CD4-positive, alpha-beta memory T cell (primary cell): ENCODE results near the gene SLC10A7. TPM values are rescaled to one million over a fixed set of nuclear protein-coding genes. Genes with fewer than 3 reads are reported as not detected.

Experiments used
- CTCF ChIA-PET: fragments of 350-600 bp; sonication (Branson Sonifier 250); formaldehyde crosslinking; loops from one replicate; lab custom pipeline; 2021; ENCODE audit warnings: inconsistent platforms; ENCODE audit not compliant: partially characterized antibody; lab: Charles Lee
- POLR2A ChIA-PET: fragments of 350-600 bp; sonication (Branson Sonifier 250); formaldehyde crosslinking; loops from one replicate; lab custom pipeline; 2021; ENCODE audit not compliant: partially characterized antibody; lab: Charles Lee
- DNase-seq, 5 donors: peaks; one replicate each; pipeline versions ENCODE4 v3.0.0 to v3.0.0-alpha.2; 2020 to 2022; ENCODE audit warnings: mixed read lengths in 1 of 5
- H3K27ac ChIP-seq: one replicate; pipeline ENCODE4 v1.7.0; 2013; ENCODE audit warnings: low read depth, low read length
- H3K27me3 ChIP-seq: 2 replicates; pipeline ENCODE4 v1.7.0; 2013; ENCODE audit warnings: mild to moderate bottlenecking, low read length, moderate library complexity; ENCODE audit not compliant: insufficient read depth
- H3K36me3 ChIP-seq: 2 replicates; pipeline ENCODE4 v1.7.0; 2013; ENCODE audit warnings: mild to moderate bottlenecking, low read length, moderate library complexity; ENCODE audit not compliant: insufficient read depth
- H3K4me1 ChIP-seq: 2 replicates; pipeline ENCODE4 v1.7.0; 2013; ENCODE audit warnings: mild to moderate bottlenecking, low read length, moderate library complexity; ENCODE audit not compliant: insufficient read depth
- H3K4me3 ChIP-seq, 2 donors: one replicate each; pipeline ENCODE4 v1.7.0; 2013; ENCODE audit warnings: low read length in 2 of 2, mild to moderate bottlenecking in 1 of 2
- H3K9me3 ChIP-seq, 2 donors: one replicate each; pipeline ENCODE4 v1.7.0; 2013; ENCODE audit warnings: low read length in 2 of 2, control low read depth in 1 of 2; ENCODE audit not compliant: control insufficient read depth in 1 of 2
- H3K27ac Mint-ChIP-seq, 7 donors: one replicate each; pipeline ENCODE4 v1.8.0; 2020 to 2021; ENCODE audit warnings: mixed read lengths in 7 of 7, mild to moderate bottlenecking in 6 of 7, inconsistent platforms in 3 of 7, moderate library complexity in 3 of 7
- H3K27me3 Mint-ChIP-seq, 2 donors: one replicate each; pipeline ENCODE4 v1.8.0; 2020 to 2021; ENCODE audit warnings: mixed read lengths in 2 of 2
- H3K36me3 Mint-ChIP-seq, 2 donors: one replicate each; pipeline ENCODE4 v1.8.0; 2020 to 2021; ENCODE audit warnings: mixed read lengths in 2 of 2, inconsistent platforms in 1 of 2, mild to moderate bottlenecking in 1 of 2
- H3K4me1 Mint-ChIP-seq, 4 donors: one replicate each; pipeline ENCODE4 v1.8.0; 2020 to 2021; ENCODE audit warnings: mixed read lengths in 4 of 4, mild to moderate bottlenecking in 1 of 4
- H3K4me3 Mint-ChIP-seq, 8 donors: one replicate each; pipeline ENCODE4 v1.8.0; 2020 to 2021; ENCODE audit warnings: mixed read lengths in 8 of 8, mild to moderate bottlenecking in 7 of 8, moderate library complexity in 6 of 8, inconsistent platforms in 3 of 8
- H3K9me3 Mint-ChIP-seq, 8 donors: one replicate each; pipeline ENCODE4 v1.8.0; 2020 to 2021; ENCODE audit warnings: mixed read lengths in 8 of 8, mild to moderate bottlenecking in 5 of 8, inconsistent platforms in 3 of 8, moderate library complexity in 1 of 8
- intact Hi-C: fragments of 100-400 bp; cut with micrococcal nuclease; formaldehyde crosslinking; loops from one replicate; pipeline ENCODE4 v1.15.1; 2023
- polyA plus RNA-seq, 2 donors: library from polyadenylated mRNA; unstranded; fragments of 300-500 nt; fragmentation: Illumina TruSeq; gene quantifications; one replicate each; pipeline ENCODE4 v1.2.3, GENCODE V29; 2021
- total RNA-seq, 2 experiments: library from RNA; stranded (reverse); gene quantifications; one replicate each; pipeline ENCODE4 v1.2.3, GENCODE V29; 2021

The SLC10A7 gene
- total and polyA plus RNA-seq, 4 experiments from 2014 or later = 9.0 to 17.7 (median 10.1) TPM

- Mint-ChIP-seq H3K36me3 (no peaks in the 10 kb centered on the region), H3K27me3 (peaks cover 4 to 5% of the 10 kb centered on the region in 2 donors), H3K4me3 (no peak overlapping the region), H3K9me3 (no peaks in the 10 kb centered on the region), H3K27ac (no peak overlapping the region), H3K4me1 (peaks cover 8 to 16% (median 9%) of the 10 kb centered on the region in 4 donors)
- peaks cover 10% of the 10 kb centered on the region for H3K4me1 ChIP-seq
- H3K9me3 ChIP-seq = no peaks in the 10 kb centered on the region
- no peaks in the 10 kb centered on the region for H3K27me3 ChIP-seq
- intact Hi-C loops = no loop called here
- no peak overlapping the region for H3K27ac ChIP-seq
- CTCF ChIA-PET = interaction anchor here (0.9 to 1.8 kb wide), 5 partner anchors 9 to 852 kb away, joined by 3 to 8 read pairs (median 4); no protein-coding TSS in a partner anchor
- H3K4me3 ChIP-seq = no peak overlapping the region
- no peaks in the 10 kb centered on the region for H3K36me3 ChIP-seq
- POLR2A ChIA-PET = no interaction called here
- no peak for DNase-seq
These were observed 276.5 kb downstream of the SLC10A7 start for GRCh38 chr4:146245246-146245645.

- H3K4me1 ChIP-seq = peaks cover 10% of the 10 kb centered on the region
- Mint-ChIP-seq H3K9me3 (no peaks in the 10 kb centered on the region), H3K27ac (no peak overlapping the region), H3K27me3 (peaks cover 5% of the 10 kb centered on the region in 2 donors), H3K4me3 (peak overlapping the region in 3 of 8 donors; percentile 27 to 62 (median 29)), H3K36me3 (no peaks in the 10 kb centered on the region), H3K4me1 (peaks cover 8 to 16% (median 9%) of the 10 kb centered on the region in 4 donors)
- ChIA-PET CTCF (interaction anchor here (0.9 to 1.8 kb wide), 6 partner anchors 9 to 852 kb away, joined by 3 to 8 read pairs (median 4); no protein-coding TSS in a partner anchor), POLR2A (no interaction called here)
- no peaks in the 10 kb centered on the region for H3K27me3 ChIP-seq
- no peaks in the 10 kb centered on the region for H3K36me3 ChIP-seq
- intact Hi-C loops = no loop called here
- H3K9me3 ChIP-seq = no peaks in the 10 kb centered on the region
- no peak overlapping the region for H3K4me3 ChIP-seq
- H3K27ac ChIP-seq = no peak overlapping the region
- no peak for DNase-seq
These were observed 277.2 kb downstream of the SLC10A7 start for GRCh38 chr4:146244496-146244895.

GRCh38 chr4:146243883-146244277 lies 277.9 kb downstream of the SLC10A7 start:
- H3K36me3 ChIP-seq = no peaks in the 10 kb centered on the region
- H3K9me3 ChIP-seq = no peaks in the 10 kb centered on the region
- no peaks in the 10 kb centered on the region for H3K9me3 Mint-ChIP-seq
- H3K4me3 Mint-ChIP-seq = peak overlapping the region in 6 of 8 donors; percentile 21 to 71 (median 38)
- H3K27me3 ChIP-seq = no peaks in the 10 kb centered on the region
- POLR2A ChIA-PET = no interaction called here
- no peak for DNase-seq
- no peak overlapping the region for H3K27ac Mint-ChIP-seq
- peaks cover 5 to 6% of the 10 kb centered on the region in 2 donors for H3K27me3 Mint-ChIP-seq
- H3K4me1 ChIP-seq = peaks cover 10% of the 10 kb centered on the region
- no peaks in the 10 kb centered on the region for H3K36me3 Mint-ChIP-seq
- H3K4me3 ChIP-seq = no peak overlapping the region
- no peak overlapping the region for H3K27ac ChIP-seq
- H3K4me1 Mint-ChIP-seq = peaks cover 8 to 16% (median 9%) of the 10 kb centered on the region in 4 donors
- intact Hi-C loops = no loop called here
- CTCF ChIA-PET = interaction anchor here (1.0 to 1.8 kb wide), 6 partner anchors 9 to 853 kb away, joined by 3 to 8 read pairs (median 4); no protein-coding TSS in a partner anchor

- Histone ChIP-seq H3K9me3 (no peaks in the 10 kb centered on the region), H3K4me3 (no peak overlapping the region), H3K36me3 (no peaks in the 10 kb centered on the region), H3K27ac (no peak overlapping the region), H3K4me1 (peaks cover 10% of the 10 kb centered on the region), H3K27me3 (no peaks in the 10 kb centered on the region)
- Mint-ChIP-seq H3K9me3 (no peaks in the 10 kb centered on the region), H3K27ac (no peak overlapping the region), H3K27me3 (peaks cover 5 to 6% of the 10 kb centered on the region in 2 donors), H3K4me3 (peak overlapping the region in 7 of 8 donors; percentile 30 to 71 (median 47)), H3K4me1 (peaks cover 8 to 16% (median 9%) of the 10 kb centered on the region in 4 donors), H3K36me3 (no peaks in the 10 kb centered on the region)
- ChIA-PET CTCF (interaction anchor here (1.0 to 1.7 kb wide), 4 partner anchors 8 to 854 kb away, joined by 3 to 8 read pairs (median 4); no protein-coding TSS in a partner anchor), POLR2A (no interaction called here)
- peak in 4 of 5 donors; percentile 23 to 33 (median 25) for DNase-seq
- intact Hi-C loops = no loop called here
These were observed 278.4 kb downstream of the SLC10A7 start for GRCh38 chr4:146243141-146243882.

- Mint-ChIP-seq H3K4me3 (no peak overlapping the region), H3K4me1 (peaks cover 4 to 5% (median 5%) of the 10 kb centered on the region in 4 donors), H3K36me3 (no peaks in the 10 kb centered on the region), H3K9me3 (no peaks in the 10 kb centered on the region), H3K27ac (no peak overlapping the region), H3K27me3 (peaks cover 4 to 11% of the 10 kb centered on the region in 2 donors)
- ChIA-PET POLR2A (no interaction called here), CTCF (interaction anchor here (1.4 kb wide), 1 partner anchor 859 kb away, joined by 4 read pairs; no protein-coding TSS in a partner anchor)
- H3K27ac ChIP-seq = no peak overlapping the region
- intact Hi-C loops = no loop called here
- H3K4me3 ChIP-seq = no peak overlapping the region
- DNase-seq = no peak
- no peaks in the 10 kb centered on the region for H3K27me3 ChIP-seq
- H3K9me3 ChIP-seq = no peaks in the 10 kb centered on the region
- H3K36me3 ChIP-seq = no peaks in the 10 kb centered on the region
- H3K4me1 ChIP-seq = peaks cover 2% of the 10 kb centered on the region
These were observed 283.6 kb downstream of the SLC10A7 start for GRCh38 chr4:146238107-146238506.

GRCh38 chr4:146237092-146237491 lies 284.6 kb downstream of the SLC10A7 start:
- no peaks in the 10 kb centered on the region for H3K36me3 Mint-ChIP-seq
- H3K4me3 Mint-ChIP-seq = no peak overlapping the region
- peaks cover 2 to 4% (median 3%) of the 10 kb centered on the region in 4 donors for H3K4me1 Mint-ChIP-seq
- Histone ChIP-seq H3K9me3 (no peaks in the 10 kb centered on the region), H3K36me3 (no peaks in the 10 kb centered on the region), H3K4me1 (no peaks in the 10 kb centered on the region), H3K4me3 (no peak overlapping the region), H3K27me3 (no peaks in the 10 kb centered on the region), H3K27ac (no peak overlapping the region)
- H3K27ac Mint-ChIP-seq = no peak overlapping the region
- POLR2A ChIA-PET = no interaction called here
- DNase-seq = no peak
- H3K9me3 Mint-ChIP-seq = peaks cover 0 to 2% (median 0%) of the 10 kb centered on the region in 8 donors
- peaks cover 4 to 11% of the 10 kb centered on the region in 2 donors for H3K27me3 Mint-ChIP-seq
- intact Hi-C loops = no loop called here
- CTCF ChIA-PET = interaction anchor here (1.4 to 1.5 kb wide), 2 partner anchors 9 to 860 kb away, joined by 4 to 5 read pairs; no protein-coding TSS in a partner anchor

GRCh38 chr4:146236216-146236615 lies 285.5 kb downstream of the SLC10A7 start:
- H3K9me3 ChIP-seq = no peaks in the 10 kb centered on the region
- no peaks in the 10 kb centered on the region for H3K36me3 Mint-ChIP-seq
- ChIA-PET POLR2A (no interaction called here), CTCF (interaction anchor here (1.5 kb wide), 1 partner anchor 8 kb away, joined by 5 read pairs; no protein-coding TSS in a partner anchor)
- no peak overlapping the region for H3K4me3 Mint-ChIP-seq
- H3K4me1 Mint-ChIP-seq = no peaks in the 10 kb centered on the region
- H3K27me3 ChIP-seq = no peaks in the 10 kb centered on the region
- no peak overlapping the region for H3K27ac ChIP-seq
- H3K9me3 Mint-ChIP-seq = peaks cover 0 to 4% (median 0%) of the 10 kb centered on the region in 8 donors
- intact Hi-C loops = no loop called here
- H3K4me1 ChIP-seq = no peaks in the 10 kb centered on the region
- H3K27ac Mint-ChIP-seq = no peak overlapping the region
- peaks cover 4 to 8% of the 10 kb centered on the region in 2 donors for H3K27me3 Mint-ChIP-seq
- no peaks in the 10 kb centered on the region for H3K36me3 ChIP-seq
- DNase-seq = no peak
- H3K4me3 ChIP-seq = no peak overlapping the region
